Forelimb muscle (tissue), 1 donor: Measurements from ENCODE around the gene ZZZ3. TPM values are rescaled to one million over a fixed set of nuclear protein-coding genes. Genes with fewer than 3 reads are reported as not detected.
"Not testable (repeated sequence)": the region's sequence is repeated elsewhere in the genome, so short reads cannot be mapped to it uniquely, and the experiment has no call there.

Experiments
- DNase-seq: peaks from one replicate; pipeline ENCODE4 v3.0.0-alpha.2; 2013; ENCODE audit warnings: low read depth
- polyA plus RNA-seq: library from polyadenylated mRNA; unstranded; fragments of 120-200 nt; gene quantifications from one replicate; pipeline ENCODE4 v1.2.1, GENCODE V29; 2013; ENCODE audit not compliant: insufficient read length

ZZZ3 gene
- 31.7 TPM for polyA plus RNA-seq

DNA sequence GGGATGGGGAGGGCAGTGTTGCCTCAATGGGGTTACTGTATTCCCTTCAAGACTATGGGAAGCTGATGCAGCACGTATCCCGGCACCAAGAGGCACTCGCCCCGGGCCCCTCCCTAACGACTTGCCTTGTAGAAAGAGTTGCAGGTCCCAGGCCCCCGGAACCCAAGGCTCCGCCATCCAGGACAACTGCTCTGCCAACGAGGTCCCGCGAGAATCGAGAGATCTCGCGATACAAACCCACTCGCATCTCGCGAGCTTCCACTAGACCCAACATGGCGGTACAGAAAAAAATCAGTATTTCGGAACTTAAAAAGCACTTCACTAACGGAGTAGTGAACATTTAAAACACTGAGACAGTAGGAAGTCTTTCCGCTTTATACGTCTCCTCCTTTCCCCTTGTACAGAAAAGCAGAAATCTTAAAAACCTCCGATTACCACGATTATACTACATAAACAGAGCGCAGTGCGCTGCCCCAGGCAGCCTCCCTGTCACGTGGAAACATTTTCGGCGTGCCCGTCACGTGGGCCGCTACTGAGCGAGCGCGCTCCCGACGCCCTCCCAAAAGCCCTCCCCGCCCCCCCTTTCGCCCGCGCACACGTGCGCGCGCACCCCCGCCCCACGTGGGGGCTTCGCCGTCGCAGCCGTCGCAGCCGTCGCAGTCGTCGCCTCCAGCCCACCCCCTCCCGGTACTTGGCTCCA, at the start of gene ZZZ3:
TSS of gene ZZZ3 (minus strand) at position 199 of the 700 bp plus-strand sequence. CDS start 49,304 bp downstream, outside the sequence.
- peak; percentile 93 for DNase-seq

DNA sequence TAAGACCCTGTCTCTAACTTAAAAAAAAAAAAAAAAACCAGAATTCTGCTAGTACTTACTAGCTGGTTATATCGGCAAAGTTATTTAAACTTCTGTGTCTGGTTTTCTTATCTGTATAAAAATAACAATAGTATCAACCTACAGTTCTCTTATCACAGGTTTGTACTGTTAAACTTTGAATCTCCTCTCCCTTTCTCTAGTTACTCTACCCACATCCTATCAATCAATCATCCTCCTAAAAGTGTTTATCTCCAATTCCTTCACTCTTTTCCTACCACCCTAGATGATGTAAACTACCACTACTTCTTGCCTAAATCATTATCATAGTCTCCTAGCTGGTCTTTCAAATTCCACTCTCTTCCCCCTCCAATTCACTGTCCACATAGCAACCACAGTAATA, 49.6 kb upstream of the ZZZ3 start:
- no peak for DNase-seq

DNA sequence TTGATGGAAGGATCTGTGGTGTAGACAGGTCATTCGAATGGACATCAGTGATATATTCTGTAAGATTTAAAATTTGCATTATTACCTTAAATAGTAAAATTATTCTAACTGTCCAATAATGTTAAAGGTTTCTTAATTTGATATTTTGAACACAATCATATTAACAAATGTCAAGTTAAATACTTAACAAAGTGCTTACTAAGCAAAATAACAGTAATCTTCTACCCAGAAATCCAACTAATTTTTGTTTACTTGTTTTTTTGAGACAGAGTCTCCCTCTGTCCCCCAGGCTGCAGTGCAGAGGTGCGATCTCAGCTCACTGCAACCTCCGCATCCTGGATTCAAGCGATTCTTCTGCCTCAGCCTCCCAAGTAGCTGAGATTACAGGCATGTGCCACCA, 43.2 kb upstream of the ZZZ3 start:
- DNase-seq = no peak

DNA sequence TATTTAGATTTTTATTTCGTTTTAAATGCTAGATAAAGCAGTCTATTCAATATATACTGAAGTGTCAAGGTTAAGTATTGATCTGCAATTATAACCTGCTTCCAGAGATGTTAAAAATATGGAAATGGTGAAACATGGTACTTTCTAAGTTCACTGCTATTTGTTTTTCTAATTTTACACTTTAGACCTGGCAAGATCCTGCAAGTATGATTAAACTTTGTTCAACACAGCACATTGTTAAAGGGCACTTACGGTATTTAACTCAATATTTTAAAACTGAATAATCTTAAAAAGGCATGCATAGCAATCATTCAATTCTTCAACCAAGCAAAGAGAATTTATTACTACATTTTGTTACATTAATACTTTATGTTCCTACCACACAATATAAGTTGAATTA, 35.7 kb upstream of the ZZZ3 start:
- no peak for DNase-seq

DNA sequence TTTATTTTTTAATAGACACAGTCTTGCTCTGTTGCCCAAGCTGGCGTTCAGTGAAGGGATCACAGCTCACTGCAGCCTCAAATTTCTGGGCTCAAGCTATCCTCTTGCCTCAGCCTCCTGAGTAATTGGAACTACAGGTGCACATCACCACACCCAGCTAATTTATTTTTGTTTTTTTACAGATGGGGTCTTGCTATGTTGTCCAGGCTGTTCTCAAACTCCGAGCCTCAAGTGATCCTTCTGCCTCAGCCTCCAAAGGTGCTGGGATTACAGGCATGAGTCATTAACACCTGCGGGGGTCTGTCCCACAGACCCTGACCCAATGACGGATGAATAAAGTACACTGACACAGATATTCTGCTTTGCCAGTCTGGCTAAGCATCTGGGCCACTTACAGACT, 33.6 kb upstream of the ZZZ3 start:
- DNase-seq = no peak

DNA sequence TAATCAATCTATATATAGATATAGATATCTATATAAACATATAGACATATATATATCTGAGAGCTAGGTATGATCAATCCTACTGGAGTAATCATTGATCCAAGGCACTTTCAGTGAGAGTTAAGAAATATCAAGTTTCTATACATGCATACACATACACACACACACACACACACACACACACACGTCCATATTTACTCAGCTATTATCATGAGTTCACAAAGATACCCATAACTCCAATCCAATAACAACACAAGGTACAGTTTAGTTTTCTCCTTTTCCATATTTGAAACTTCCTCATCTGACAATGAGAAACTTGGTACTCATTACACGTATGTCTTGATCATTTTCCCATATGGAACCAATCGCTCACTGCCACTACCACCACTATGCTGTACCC, 27.3 kb upstream of the ZZZ3 start:
- no peak for DNase-seq

DNA sequence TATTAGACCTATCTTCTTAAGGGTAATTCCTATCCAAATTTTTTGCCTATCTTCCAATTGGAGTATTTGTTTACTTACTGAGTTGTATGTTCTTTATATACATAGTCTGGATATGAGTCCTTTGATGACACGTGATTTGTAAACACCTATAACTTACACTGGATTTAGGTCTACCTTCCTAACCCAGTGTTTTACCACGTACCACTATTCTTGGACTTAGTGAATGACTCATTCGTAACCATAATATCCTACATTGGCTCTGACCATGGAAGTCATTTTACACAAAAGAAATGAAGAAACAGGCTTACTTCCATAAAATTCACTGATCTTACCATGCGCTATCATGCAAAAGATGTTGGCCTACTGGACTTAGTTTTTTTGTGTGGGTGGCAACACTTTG, 23.9 kb upstream of the ZZZ3 start:
- DNase-seq = no peak

DNA sequence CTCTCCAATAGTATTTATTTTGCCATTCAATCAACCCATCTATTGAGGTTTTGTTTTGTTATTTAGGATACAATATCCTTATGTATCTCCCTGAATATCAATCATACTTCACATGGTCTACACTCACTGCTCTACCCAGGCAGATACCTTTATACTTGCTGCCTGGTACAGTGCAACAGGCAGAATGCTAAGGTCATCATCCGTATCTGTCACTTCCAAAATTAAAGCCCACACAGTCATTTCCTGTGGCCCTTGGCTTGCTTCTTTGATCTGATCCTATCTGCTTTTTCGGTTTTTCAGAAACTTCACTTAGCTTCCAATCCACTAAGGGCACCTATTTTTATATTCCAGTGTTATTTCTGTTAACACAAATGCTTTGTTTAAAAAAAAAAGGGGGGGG, 22.3 kb upstream of the ZZZ3 start:
- DNase-seq = no peak

DNA sequence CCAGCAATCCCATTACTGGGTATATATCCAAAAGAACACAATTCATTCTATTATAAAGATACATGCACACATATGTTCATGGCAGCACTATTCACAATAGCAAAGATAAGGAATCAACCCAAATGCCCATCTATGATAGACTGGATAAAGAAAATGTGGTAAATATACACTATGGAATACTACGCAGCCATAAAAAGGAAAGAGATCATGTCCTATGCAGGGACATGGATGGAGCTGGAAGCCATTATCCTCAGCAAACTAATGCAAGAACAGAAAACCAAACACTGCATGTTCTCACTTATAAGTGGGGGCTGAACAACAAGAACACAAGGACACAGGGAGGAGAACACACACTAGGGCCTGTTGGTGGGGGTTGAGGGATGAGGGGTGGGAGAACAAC, 17.2 kb upstream of the ZZZ3 start:
- not testable (repeated sequence) for DNase-seq

DNA sequence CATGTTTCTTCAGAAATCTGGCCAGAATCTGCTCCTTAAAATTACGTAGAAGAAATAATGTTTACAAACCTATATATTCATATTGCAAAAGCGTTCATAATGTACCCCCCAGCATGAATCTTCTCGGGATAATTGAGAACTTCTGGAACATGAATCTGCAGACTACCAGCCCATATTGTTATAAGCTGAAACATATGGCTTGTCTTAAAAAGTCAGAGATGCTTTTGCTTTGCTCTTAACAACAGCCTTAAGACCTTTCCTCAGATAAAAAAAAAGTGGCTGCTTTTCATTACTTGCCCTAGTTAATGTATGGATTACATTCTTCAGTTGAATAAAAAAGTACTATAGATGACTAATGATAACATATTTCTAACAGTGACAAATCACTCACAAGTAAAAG, 15.0 kb upstream of the ZZZ3 start:
- no peak for DNase-seq

DNA sequence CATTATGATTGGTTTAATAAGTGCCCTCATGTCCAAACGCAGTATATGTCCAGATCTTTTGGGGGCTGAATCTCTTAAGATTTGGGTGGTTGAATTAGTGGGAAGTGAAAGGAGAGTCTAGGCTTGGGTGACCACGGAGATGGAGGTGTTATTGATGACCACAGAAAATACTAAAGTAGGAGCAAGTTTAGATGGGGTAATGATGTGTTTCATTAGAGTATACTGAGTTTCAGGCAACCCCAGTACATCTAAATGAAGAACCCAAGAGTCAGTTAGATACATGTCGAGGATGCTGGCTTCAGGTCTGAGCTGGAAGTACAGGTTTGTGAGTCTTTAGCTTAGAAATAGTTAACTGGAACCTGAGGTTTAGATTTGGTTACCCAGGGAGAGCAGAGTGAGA, 6.5 kb upstream of the ZZZ3 start:
- no peak for DNase-seq

DNA sequence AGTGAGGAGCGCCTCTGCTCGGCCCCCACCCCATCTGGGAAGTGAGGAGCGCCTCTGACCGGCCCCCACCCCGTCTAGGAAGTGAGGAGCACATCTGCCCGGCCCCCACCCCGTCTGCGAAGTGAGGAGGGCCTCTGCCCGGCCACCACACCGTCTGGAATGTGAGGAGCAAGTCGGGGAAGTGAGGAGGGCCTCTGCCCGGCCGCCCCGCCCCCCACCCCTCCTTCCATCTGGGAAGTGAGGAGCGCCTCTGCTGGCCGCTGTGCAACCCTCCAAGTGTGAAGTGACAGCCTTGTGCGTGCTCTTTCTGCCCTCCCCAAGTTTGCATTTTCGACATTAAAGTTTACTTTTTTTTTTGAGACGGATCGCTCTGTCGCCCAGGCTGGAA, 5.1 kb upstream of the ZZZ3 start:
- no peak for DNase-seq

DNA sequence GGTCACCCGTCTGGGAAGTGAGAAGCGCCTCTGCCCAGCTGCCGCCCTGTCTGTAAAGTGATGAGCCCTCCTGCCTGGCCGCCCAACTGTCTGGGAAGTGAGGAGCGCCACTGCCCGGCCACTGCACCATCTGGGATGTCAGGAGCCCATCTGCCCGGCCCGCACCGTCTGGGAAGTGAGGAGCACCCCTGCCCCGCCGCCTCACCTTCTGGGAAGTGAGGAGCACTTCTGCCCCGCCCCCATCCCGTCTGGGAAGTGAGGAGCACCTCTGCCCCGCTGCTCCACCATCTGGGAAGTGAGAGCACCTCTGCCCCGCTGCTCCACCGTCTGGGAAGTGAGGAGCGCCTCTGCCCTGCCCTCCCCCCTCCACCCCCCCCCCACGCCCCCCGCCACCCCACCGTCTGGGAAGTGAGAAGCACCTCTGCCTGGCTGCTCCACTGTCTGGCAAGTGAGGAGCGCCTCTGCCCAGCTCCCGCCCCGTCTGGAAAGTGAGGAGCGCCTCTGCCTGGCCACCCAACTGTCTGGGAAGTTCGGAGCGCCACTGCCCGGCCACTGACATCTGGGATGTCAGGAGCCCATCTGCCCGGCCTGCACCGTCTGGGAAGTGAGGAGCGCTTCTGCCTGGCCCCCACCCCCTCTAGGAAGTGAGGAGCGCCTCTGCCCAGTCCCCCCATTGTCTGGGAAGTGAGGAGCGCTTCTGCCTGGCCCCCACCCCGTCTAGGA, 4.5 kb upstream of the ZZZ3 start:
- DNase-seq = no peak

DNA sequence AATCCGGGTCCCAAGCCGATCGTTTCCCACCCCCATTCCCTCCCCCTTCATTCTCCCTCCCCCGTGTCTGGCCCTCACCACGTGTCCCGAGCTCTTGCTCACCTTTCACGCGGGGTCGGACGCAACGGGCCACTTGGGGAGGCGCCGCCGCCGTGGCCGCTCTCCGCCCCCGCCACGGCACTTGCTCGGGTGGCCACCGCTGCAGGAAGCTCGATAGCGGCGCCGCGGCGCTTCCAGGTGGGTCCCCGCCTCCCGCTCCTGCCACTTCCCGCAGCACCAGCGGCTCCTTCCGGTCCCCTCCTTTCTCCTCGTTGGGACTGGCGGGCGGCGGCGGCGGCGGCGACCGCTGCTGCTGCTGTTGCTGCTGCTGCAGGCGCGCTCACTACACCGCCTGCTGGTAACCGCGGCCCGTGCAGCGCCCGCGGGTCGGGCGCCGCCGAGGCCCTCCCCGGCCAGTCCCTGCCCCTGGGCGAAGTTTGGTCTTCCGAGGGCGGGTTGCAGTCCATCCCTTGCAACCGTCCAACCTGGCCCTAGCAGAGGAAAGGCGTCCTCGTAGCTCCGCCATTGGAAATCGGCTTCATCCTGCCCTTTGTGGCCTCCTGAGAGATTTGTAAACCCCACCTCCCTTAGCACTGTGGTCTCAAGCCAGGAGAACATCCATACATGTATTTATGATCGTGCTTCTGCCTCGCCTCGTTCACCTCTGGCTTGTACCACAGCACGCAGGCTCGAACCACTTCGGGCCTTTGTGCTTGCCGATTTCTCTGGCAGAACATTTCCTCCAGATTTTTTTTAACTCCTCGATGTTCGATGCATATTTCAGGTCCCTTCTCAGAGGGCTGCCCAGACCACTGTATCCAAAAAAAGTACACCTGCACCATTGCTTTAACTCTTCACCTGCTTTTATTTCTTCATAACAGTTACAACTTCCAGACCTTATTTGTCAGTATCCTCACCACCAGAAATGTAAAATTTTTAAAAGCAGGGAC, 996 bp upstream of the ZZZ3 start:
- peak; percentile 73 for DNase-seq

DNA sequence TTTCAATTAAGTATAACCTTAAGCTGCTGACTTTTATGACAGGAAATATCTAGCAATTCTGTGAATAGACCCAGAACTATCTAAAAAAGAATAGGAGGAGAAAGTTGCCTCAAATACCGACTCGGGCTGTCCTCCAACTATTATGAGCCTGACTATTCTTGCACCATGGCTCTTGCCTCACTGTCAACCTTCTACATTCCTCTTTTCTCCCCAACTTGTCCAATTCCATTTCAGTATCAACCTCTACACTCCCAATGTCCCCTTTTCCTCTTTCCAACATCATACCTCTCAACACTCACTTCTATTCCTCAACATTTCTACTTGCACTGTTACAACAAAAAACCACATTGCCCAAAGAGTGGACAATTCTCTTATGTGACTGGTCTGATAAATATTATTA, 2.3 kb downstream of the ZZZ3 start:
- DNase-seq = no peak

DNA sequence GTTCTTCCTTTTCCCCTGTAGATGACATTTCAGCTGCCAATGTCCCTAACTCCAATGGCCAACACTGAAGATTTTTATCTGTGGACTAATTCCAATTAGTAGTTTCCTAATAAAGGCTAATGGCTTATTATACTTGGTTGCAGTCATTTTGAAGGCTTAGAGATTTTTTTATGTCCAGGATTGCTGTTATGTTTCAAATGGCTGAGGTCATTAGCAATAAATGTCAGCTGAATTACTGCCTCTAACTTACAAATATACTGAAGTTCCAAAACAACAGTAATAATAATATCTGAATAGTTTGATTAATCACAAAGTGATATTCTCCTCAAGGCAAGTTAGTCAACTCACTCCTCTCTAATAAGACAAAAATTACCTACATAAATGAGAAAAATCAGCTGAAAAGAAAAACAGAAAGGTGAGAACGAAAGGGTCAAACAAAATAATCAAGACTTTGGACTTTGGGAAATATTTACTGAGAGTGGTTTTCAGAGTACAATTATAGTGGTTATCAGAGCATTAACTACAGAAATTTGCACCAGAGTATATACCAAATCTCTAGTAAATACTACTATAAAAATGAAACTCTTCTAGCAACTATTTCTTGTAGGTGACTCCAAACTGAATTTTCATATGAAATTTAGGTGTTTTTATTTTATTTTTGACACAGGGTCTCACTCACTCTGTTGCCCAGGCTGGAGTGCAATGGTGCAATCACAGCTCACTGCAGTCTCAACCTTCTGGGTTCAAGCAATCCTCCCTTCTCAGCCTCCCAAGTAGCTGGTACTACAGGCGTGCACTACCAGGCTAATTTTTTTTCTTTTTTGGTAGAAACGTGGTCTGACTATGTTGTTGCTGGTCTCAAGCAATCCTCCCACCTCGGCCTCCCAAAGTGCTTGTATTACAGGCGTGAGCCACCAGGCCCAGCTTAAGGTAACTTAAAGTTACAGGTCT, 3.5 kb downstream of the ZZZ3 start:
- no peak for DNase-seq

DNA sequence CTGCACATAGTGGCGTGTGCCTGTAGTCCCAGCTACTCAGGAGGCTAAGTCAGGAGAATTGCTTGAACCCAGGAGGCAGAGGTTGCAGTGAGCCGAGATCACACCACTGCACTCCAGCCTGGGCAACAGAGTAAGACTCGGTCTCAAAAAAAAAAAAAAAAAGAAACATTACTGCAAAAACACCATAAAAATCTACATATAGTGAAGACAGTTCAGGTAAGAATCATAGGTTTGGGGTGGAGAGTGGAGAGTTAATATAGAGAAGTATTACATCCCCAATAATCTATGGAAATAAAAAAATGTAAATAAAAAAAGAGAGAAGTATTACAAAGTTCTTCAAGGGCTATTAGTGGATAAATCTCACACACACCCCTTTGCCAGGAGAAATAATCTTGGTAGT, 7.7 kb downstream of the ZZZ3 start:
- DNase-seq = not testable (repeated sequence)

DNA sequence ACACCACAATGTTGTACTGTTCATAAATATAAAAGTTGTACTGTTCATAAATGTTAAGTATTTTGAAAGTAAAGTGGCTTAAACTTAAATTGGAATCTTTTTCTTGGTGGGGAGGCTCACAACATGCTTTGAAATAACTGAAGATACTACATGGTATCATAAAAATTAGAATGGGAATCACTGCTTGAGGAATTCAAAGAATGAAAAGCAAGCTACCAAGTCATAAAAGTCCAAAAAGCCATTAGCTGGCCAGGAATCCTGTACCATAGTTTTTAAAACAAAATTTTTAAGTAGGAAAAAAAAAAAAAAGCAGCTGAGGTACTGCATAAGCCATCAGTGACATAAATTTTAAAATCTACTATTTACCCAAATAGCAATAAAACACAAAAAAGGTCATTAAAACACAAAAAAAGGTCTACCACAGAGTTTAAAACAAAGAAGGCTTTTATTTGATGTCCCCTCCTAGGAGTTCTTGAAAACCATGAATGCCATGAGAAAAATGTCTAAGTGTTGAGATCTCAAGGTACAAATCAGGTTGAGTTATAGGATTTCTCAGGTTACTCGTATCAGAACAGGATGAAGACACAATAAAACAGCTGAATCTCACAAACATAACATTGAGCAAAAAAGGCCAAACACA, 8.6 kb downstream of the ZZZ3 start:
- DNase-seq = no peak

DNA sequence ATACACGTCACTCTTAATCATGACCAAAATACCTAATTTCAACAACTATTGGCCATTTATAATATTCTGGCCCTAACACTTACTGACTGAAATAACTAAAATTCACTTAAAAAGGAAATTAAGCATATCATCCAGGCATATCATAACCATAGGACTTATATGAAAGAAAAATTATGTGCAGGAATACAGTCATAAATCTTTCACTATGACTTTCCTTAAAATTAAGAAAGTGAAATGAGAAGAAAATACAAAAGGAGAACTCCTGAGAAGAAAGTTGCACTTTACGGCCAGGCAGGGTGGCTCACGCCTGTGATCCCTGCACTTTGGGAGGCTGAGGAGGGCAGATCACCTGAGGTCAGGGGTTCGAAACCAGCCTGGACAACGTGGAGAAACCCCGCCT, 9.4 kb downstream of the ZZZ3 start:
- no peak for DNase-seq

DNA sequence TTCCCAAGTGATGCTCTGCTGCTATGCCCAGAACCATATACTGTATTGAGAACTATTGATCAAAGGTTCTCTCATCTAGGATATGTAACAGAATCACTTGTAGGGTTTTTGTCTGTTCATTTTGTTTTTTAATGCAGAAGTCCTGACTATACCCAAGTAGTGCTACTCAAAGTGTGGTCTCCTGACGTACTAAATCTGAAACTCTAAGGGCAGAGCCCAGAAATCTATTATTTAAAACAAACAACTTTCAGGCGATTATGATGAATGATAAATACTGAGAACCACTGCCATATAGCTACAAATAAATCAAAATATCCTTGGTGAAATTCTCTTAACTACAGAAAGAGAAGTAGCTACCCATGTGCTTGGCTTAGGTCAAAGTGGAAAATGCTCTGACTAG, 10.1 kb downstream of the ZZZ3 start:
- no peak for DNase-seq

DNA sequence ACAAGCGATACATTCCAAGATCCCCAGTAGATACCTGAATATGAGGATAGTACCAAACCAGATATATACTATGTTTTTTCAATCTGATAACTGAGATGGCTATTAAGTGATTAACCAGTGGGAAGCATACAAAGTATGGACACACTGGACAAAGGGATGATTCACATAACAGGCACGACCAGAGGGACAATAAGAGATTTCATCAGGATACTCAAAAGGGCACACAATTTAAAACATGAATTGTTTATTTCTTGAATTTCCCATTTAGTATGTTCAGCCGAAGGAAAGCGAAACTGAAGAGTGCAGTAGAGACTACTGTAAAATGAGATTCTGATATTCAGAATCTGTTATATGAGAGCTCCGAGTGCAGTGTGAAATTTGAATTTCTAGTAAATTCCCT, 10.6 kb downstream of the ZZZ3 start:
- DNase-seq = no peak
